Activated T-cell treated with anti-CD3 and anti-CD28 coated beads, Interleukin-2, amount 50 U/mL, for 1 hour (primary cell): ENCODE results near the gene DPPA4.
"Not testable (repeated sequence)": the region's sequence is repeated elsewhere in the genome, so short reads cannot be mapped to it uniquely, and the experiment has no call there.

Source experiments
- DNase-seq: peaks from one replicate; pipeline ENCODE4 v3.0.0-alpha.2; 2020

DPPA4 gene

GRCh38 chr3:109337393-109337792 is at the start of gene DPPA4:
Gene DPPA4, minus strand, starts transcription at chr3:109337546. Its CDS starts 29 bp downstream, at chr3:109337517.
- DNase-seq = no peak

- no peak for DNase-seq
These were observed 48.3 kb upstream of the DPPA4 start for GRCh38 chr3:109385442-109386318.

- DNase-seq = no peak
These were observed 46.8 kb upstream of the DPPA4 start for GRCh38 chr3:109384164-109384563.

- no peak for DNase-seq
These were observed 45.2 kb upstream of the DPPA4 start for GRCh38 chr3:109382588-109382987.

GRCh38 chr3:109375975-109376374 is 38.6 kb upstream of the DPPA4 start:
- no peak for DNase-seq

GRCh38 chr3:109374434-109374833 is 37.1 kb upstream of the DPPA4 start:
- not testable (repeated sequence) for DNase-seq

GRCh38 chr3:109373933-109374332 is 36.6 kb upstream of the DPPA4 start:
- no peak for DNase-seq

GRCh38 chr3:109372639-109373038 is 35.3 kb upstream of the DPPA4 start:
- DNase-seq = no peak

- no peak for DNase-seq
These were observed 32.2 kb upstream of the DPPA4 start for GRCh38 chr3:109369510-109369909.

GRCh38 chr3:109364088-109364487 is 26.7 kb upstream of the DPPA4 start:
- DNase-seq = no peak

GRCh38 chr3:109363634-109364033 is 26.3 kb upstream of the DPPA4 start:
- no peak for DNase-seq

- no peak for DNase-seq
These were observed 25.5 kb upstream of the DPPA4 start for GRCh38 chr3:109362823-109363222.

- not testable (repeated sequence) for DNase-seq
These were observed 21.5 kb upstream of the DPPA4 start for GRCh38 chr3:109358809-109359208.

- DNase-seq = no peak
These were observed 19.3 kb upstream of the DPPA4 start for GRCh38 chr3:109356442-109357155.

- DNase-seq = no peak
These were observed 18.5 kb upstream of the DPPA4 start for GRCh38 chr3:109355625-109356441.

- no peak for DNase-seq
These were observed 15.7 kb upstream of the DPPA4 start for GRCh38 chr3:109353057-109353456.

GRCh38 chr3:109351231-109351630 is 13.9 kb upstream of the DPPA4 start:
- DNase-seq = no peak

GRCh38 chr3:109346770-109347295 is 9.5 kb upstream of the DPPA4 start:
- no peak for DNase-seq

GRCh38 chr3:109346099-109346498 is 8.8 kb upstream of the DPPA4 start:
- no peak for DNase-seq

- DNase-seq = no peak
These were observed 2.6 kb upstream of the DPPA4 start for GRCh38 chr3:109339714-109340648.

GRCh38 chr3:109339197-109339596 is 1.9 kb upstream of the DPPA4 start:
- DNase-seq = no peak

GRCh38 chr3:109338322-109338721 is 976 bp upstream of the DPPA4 start:
- DNase-seq = no peak
